GM12878 (cell line): ENCODE measurements around the gene PHACTR3. TPM values are rescaled to one million over a fixed set of nuclear protein-coding genes. Genes with fewer than 3 reads are reported as not detected.

ENCODE experiments used
- ATAC-seq: fragments of 200-7000 bp; cut with Tn5 transposase; 3 replicates; pipeline ENCODE4 v1.9.1; 2020; ENCODE audit warnings: mild to moderate bottlenecking, moderate library complexity
- BruUV-seq: library from RNA; stranded (reverse); fragments of 400-500 nt; replicated peaks from 2 replicates; lab custom pipeline; 2021; lab: Mats Ljungman, UMichigan
- CTCF ChIA-PET: fragments of 300-600 bp; sonication (Branson Sonifier 250); formaldehyde crosslinking; extraction: SDS; loops from one replicate; lab custom pipeline; 2021; ENCODE audit warnings: inconsistent platforms; lab: Yijun Ruan, JAX
- POLR2A ChIA-PET: fragments of 350-600 bp; formaldehyde crosslinking; extraction: SDS; loops from one replicate; lab custom pipeline; 2021; ENCODE audit warnings: inconsistent platforms; lab: Charles Lee
- RAD21 ChIA-PET: fragments of 300-600 bp; sonication (Branson Sonifier 250); formaldehyde crosslinking; loops from one replicate; lab custom pipeline; 2023; ENCODE audit warnings: antibody characterized with exemption; ENCODE audit not compliant: unreplicated experiment; lab: Charles Lee
- SMC1A ChIA-PET: fragments of 300-600 bp; sonication (Branson Sonifier 250); formaldehyde crosslinking; loops from one replicate; lab custom pipeline; 2023; ENCODE audit not compliant: unreplicated experiment, uncharacterized antibody; lab: Charles Lee
- DNase-seq: peaks from one replicate; pipeline ENCODE4 v3.0.0-alpha.2; 2011; ENCODE audit warnings: low read depth, low spot score
- FAIRE-seq: peaks from 3 replicates; lab custom pipeline; 2011; peaks lifted over from hg19 to GRCh38; lab: Jason Lieb, UNC
- H2AFZ ChIP-seq: 2 replicates; pipeline ENCODE4 v1.6.0; 2011; ENCODE audit warnings: low read depth, low read length, control low read depth; ENCODE audit not compliant: control insufficient read depth
- H3K27ac ChIP-seq: 2 replicates; pipeline ENCODE4 v1.5.1; 2011; ENCODE audit warnings: control low read depth; ENCODE audit not compliant: control insufficient read depth, insufficient read depth
- H3K27me3 ChIP-seq, 2 experiments: replicated peaks in 1 of 2; 2 replicates each; pipeline versions ENCODE4 v1.6.0 to v1.6.1; 2011; ENCODE audit warnings: low read length in 1 of 2; ENCODE audit not compliant: control insufficient read depth in 2 of 2, insufficient read depth in 2 of 2
- H3K36me3 ChIP-seq, 2 experiments: 2 replicates each; pipeline ENCODE4 v1.5.1; 2011; ENCODE audit warnings: low read length in 1 of 2; ENCODE audit not compliant: control insufficient read depth in 2 of 2, insufficient read depth in 2 of 2
- H3K4me1 ChIP-seq: 2 replicates; pipeline ENCODE4 v1.6.1; 2011; ENCODE audit warnings: mild to moderate bottlenecking, low read length, moderate library complexity, mixed read lengths; ENCODE audit not compliant: control insufficient read depth, insufficient read depth
- H3K4me2 ChIP-seq: 2 replicates; pipeline ENCODE4 v1.6.0; 2011; ENCODE audit warnings: control low read depth; ENCODE audit not compliant: control insufficient read depth, insufficient read depth
- H3K4me3 ChIP-seq: fragments of 200-600 bp; sonication (generic); 2 replicates; pipeline ENCODE4 v1.5.1; 2016
- H3K79me2 ChIP-seq: 2 replicates; pipeline ENCODE4 v1.6.0; 2011; ENCODE audit warnings: low read length; ENCODE audit not compliant: control insufficient read depth, insufficient read depth
- H3K9ac ChIP-seq: 2 replicates; pipeline ENCODE4 v1.8.0; 2011; ENCODE audit warnings: low read length, control low read depth, mixed read lengths; ENCODE audit not compliant: control insufficient read depth, insufficient read depth
- H3K9me3 ChIP-seq: replicated peaks from 3 replicates; pipeline ENCODE4 v1.5.1; 2011; ENCODE audit warnings: mild to moderate bottlenecking, low read length; ENCODE audit not compliant: control insufficient read depth, insufficient read depth
- H4K20me1 ChIP-seq: 2 replicates; pipeline ENCODE4 v1.6.0; 2011; ENCODE audit not compliant: control insufficient read depth, insufficient read depth
- BCL3 ChIP-seq: IDR thresholded peaks from 2 replicates; pipeline ENCODE4 v1.6.1; 2011; ENCODE audit warnings: borderline replicate concordance, low read depth, mild to moderate bottlenecking, moderate library complexity, low read length; ENCODE audit not compliant: insufficient read depth, poor library complexity, severe bottlenecking
- CBFB ChIP-seq: IDR thresholded peaks from 2 replicates; pipeline ENCODE4 v1.6.1; 2016; ENCODE audit warnings: antibody characterized with exemption, low read depth
- CHD1 ChIP-seq: IDR thresholded peaks from 2 replicates; pipeline ENCODE4 v1.6.1; 2012; ENCODE audit warnings: low read depth, low read length, improper control_type of control experiment
- CHD2 ChIP-seq: IDR thresholded peaks from 2 replicates; pipeline ENCODE4 v1.6.1; 2011; ENCODE audit warnings: low read depth, low read length, improper control_type of control experiment, borderline replicate concordance
- E4F1 ChIP-seq: fragments of 450-650 bp; IDR thresholded peaks from 2 replicates; pipeline ENCODE4 v1.6.1; 2018; ENCODE audit warnings: borderline replicate concordance, mild to moderate bottlenecking; ENCODE audit not compliant: partially characterized antibody
- MYB ChIP-seq: fragments of 150-350 bp; IDR thresholded peaks from 2 replicates; pipeline ENCODE4 v1.6.1; 2014; ENCODE audit warnings: mild to moderate bottlenecking, low read depth, low read length, borderline replicate concordance
- NFYA ChIP-seq: IDR thresholded peaks from 2 replicates; pipeline ENCODE4 v1.6.1; 2011; ENCODE audit warnings: low read depth, mild to moderate bottlenecking, low read length, improper control_type of control experiment, borderline replicate concordance
- POLR2A ChIP-seq: IDR thresholded peaks from 2 replicates; pipeline ENCODE4 v1.6.1; 2011; ENCODE audit warnings: low read depth, mild to moderate bottlenecking, low read length
- SIX5 ChIP-seq: IDR thresholded peaks from 2 replicates; pipeline ENCODE4 v1.6.1; 2011; ENCODE audit warnings: mild to moderate bottlenecking, low read depth, low read length, moderate library complexity; ENCODE audit not compliant: severe bottlenecking
- WGBS: methylation state at CpG from one replicate; pipeline ENCODE4 v1.1.6; 2016; ENCODE audit warnings: low lambda C conversion rate; ENCODE audit not compliant: insufficient replicate concordance, insufficient coverage; ENCODE audit errors: missing lambda C conversion rate; 5-methylcytosine and 5-hydroxymethylcytosine counted together
- in situ Hi-C: fragments of 300-500 bp; cut with MboI; formaldehyde crosslinking; loops from 9 replicates; pipeline ENCODE4 v1.14.3; 2018; ENCODE audit warnings: mixed read lengths
- intact Hi-C: fragments of 100-400 bp; cut with micrococcal nuclease; formaldehyde crosslinking; loops from one replicate; pipeline ENCODE4 v1.14.2; 2022; ENCODE audit not compliant: unreplicated experiment
- polyA plus RNA-seq, 11 experiments: library from polyadenylated mRNA; depleted of rRNA in 4 of 11; unstranded in 6 of 11; stranded (reverse) in 5 of 11; fragments of >200 nt; fragmentation: Nextera tagmentation in 4 of 11; fragmentation: Illumina TruSeq in 1 of 11; extraction: Ambion mirVana in 4 of 11; extraction: Trizol in 1 of 11; gene quantifications; 1 replicate in 1 of 11; 2 replicates in 10 of 11; pipeline versions ENCODE4 v1.2.1 to v1.2.3, GENCODE V29; 2011 to 2016; ENCODE audit warnings: inconsistent platforms in 2 of 11, missing spikeins in 2 of 11, low read depth in 1 of 11
- total RNA-seq, 4 experiments: library from RNA; depleted of rRNA in 3 of 4; stranded (reverse); fragments of >200 nt in 3 of 4; fragmentation: Illumina TruSeq in 1 of 4; extraction: Trizol in 1 of 4; gene quantifications; 2 replicates each; pipeline versions ENCODE4 v1.2.1 to v1.2.3, GENCODE V29; 2013 to 2021

The PHACTR3 gene
- total and polyA plus RNA-seq, 10 of the 15 experiments (the other 5 are each of a cell fraction or from before 2014, with no cell fraction given) = 0.17 to 2.7 (median 0.27) TPM; not detected in 1

- 42% methylated on average over 24 of the region's 24 CpGs for WGBS
- intact Hi-C loops (no loop called here), in situ Hi-C loops (no loop called here)
- CTCF ChIA-PET = no interaction called here
- Histone ChIP-seq H3K4me1 (no peaks in the 10 kb centered on the region), H3K4me2 (no peak overlapping the region), H3K9ac (no peak overlapping the region), H3K79me2 (no peaks in the 10 kb centered on the region), H3K27ac (no peak overlapping the region), H3K4me3 (no peak overlapping the region), H3K9me3 (no peaks in the 10 kb centered on the region; the same call in 2 of the 3 replicates), H4K20me1 (no peaks in the 10 kb centered on the region), H3K36me3 (no peaks in the 10 kb centered on the region), H3K27me3 (no peaks in the 10 kb centered on the region; a peak in 1 of 4 replicates), H2AFZ (no peak overlapping the region)
- DNase-seq = no peak
- TF ChIP-seq CBFB = no peak
- no peak for TF ChIP-seq SIX5
- no peak for TF ChIP-seq CHD1
- TF ChIP-seq BCL3 = no peak
- TF ChIP-seq CHD2 = no peak
- no peak for TF ChIP-seq MYB
- TF ChIP-seq NFYA = no peak
- TF ChIP-seq POLR2A = no peak
- TF ChIP-seq E4F1 = no peak
- POLR2A ChIA-PET = no interaction called here
- no peak for FAIRE-seq
- RAD21 ChIA-PET = no interaction called here
- SMC1A ChIA-PET = interaction anchor here (1.3 kb wide), 1 partner anchor 109 kb away, joined by 3 read pairs; no protein-coding TSS in a partner anchor
- BruUV-seq = no TSS peak
- ATAC-seq = no peak
These were observed 138.2 kb downstream of the PHACTR3 start for GRCh38 chr20:59742351-59743095.
